Fibroblast of the aortic adventitia (primary cell): ENCODE measurements around the gene PHOX2A. TPM values are rescaled to one million over a fixed set of nuclear protein-coding genes. Genes with fewer than 3 reads are reported as not detected.

Source experiments
- DNase-seq: peaks from one replicate; pipeline ENCODE4 v3.0.0-alpha.2; 2010; ENCODE audit warnings: low read depth
- H3K4me3 ChIP-seq: 2 replicates; pipeline ENCODE4 v1.5.1; 2011; ENCODE audit warnings: low read depth, mild to moderate bottlenecking, control low read depth, low read length, moderate library complexity
- total RNA-seq: library from RNA; depleted of rRNA; stranded (reverse); fragments of >200 nt; gene quantifications from 2 replicates; pipeline ENCODE4 v1.2.3, GENCODE V29; 2012; ENCODE audit warnings: low replicate concordance
- TF ChIP-seq, protein P1 (sequence below): IDR thresholded peaks from 2 replicates; pipeline ENCODE4 v1.5.1; 2011; ENCODE audit warnings: mild to moderate bottlenecking, low read length, control low read depth, inconsistent platforms; ENCODE audit not compliant: insufficient read depth

PHOX2A gene
- total RNA-seq, 1 donor = not detected

DNA sequence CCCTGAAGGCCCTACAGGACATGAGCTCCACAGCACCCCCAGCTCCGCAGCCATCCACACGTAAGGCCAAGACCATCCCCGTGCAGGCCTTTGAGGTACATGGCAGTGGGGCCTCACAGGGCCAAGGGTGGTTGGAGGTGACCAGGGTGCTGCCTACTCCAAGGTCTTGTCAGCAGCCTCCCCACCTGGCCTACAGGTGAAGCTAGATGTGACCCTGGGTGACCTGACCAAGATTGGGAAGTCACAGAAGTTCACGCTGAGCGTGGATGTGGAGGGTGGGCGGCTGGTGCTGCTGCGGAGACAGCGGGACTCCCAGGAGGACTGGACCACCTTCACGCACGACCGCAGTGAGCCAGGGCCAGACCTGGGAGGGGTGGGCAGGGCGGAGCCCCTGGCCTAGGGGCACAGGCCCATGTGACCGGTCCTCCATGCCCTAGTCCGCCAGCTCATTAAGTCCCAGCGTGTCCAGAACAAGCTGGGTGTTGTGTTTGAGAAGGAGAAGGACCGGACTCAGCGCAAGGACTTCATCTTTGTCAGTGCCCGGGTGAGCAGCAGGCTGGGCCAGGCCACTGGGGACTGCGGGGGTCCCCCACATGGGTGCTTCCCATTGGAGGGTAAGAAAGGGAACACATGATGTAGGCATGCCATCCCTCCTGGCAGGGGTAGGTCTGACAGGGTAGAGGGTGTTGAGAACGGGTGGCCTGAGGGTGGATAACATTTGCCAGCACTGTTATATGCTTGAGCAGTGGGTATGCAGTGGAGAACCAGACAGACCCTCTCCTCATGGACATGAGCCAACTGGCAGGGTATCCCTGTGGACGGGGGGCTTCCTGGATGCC, 13.8 kb downstream of the PHOX2A start:
- DNase-seq = no peak
- no peak overlapping the region for H3K4me3 ChIP-seq
- TF ChIP-seq, protein P1, sequence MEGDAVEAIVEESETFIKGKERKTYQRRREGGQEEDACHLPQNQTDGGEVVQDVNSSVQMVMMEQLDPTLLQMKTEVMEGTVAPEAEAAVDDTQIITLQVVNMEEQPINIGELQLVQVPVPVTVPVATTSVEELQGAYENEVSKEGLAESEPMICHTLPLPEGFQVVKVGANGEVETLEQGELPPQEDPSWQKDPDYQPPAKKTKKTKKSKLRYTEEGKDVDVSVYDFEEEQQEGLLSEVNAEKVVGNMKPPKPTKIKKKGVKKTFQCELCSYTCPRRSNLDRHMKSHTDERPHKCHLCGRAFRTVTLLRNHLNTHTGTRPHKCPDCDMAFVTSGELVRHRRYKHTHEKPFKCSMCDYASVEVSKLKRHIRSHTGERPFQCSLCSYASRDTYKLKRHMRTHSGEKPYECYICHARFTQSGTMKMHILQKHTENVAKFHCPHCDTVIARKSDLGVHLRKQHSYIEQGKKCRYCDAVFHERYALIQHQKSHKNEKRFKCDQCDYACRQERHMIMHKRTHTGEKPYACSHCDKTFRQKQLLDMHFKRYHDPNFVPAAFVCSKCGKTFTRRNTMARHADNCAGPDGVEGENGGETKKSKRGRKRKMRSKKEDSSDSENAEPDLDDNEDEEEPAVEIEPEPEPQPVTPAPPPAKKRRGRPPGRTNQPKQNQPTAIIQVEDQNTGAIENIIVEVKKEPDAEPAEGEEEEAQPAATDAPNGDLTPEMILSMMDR = no peak

DNA sequence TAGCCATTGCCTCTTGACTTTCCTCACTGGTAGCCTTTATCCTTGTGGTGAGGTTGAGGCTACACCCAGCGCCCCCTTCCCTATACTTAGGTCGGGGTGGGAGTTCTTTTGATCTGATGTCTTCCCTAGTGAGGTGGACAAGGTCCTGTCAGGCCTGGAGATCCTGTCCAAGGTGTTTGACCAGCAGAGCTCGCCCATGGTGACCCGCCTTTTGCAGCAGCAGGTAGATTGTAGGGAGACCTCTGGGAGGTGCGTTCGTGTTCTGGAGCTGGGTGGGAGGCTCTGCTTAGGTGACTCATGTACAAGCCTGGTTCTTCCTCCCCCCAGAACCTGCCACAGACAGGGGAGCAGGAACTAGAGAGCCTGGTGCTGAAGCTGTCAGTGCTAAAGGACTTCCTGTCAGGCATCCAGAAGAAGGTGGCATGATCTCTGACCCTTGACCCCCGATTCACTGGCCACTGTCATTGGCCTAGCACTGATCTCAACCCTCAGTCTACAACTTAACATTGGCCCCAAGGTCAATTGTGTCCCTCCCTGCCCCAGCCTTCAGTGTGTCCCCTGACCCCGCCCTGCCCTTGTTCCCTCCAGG, 14.5 kb downstream of the PHOX2A start:
- DNase-seq = no peak
- H3K4me3 ChIP-seq = no peak overlapping the region
- TF ChIP-seq, protein P1 = no peak

DNA sequence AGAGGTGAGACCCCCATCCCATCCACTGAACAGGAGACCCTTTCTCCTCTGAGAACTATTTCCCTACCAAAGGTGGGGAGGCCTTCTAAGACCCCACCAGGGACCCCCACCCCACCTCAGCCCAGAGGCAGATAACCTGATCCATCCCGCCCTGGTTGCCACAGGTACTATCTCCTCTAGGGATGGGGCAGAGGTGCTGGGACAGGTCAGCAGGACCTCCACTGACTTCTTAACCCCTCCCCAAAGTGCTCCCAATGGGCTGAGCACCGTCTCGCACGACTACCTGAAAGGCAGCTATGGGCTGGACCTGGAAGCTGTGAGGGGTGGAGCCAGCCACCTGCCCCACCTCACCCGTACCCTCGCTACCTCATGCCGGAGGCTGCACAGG, 15.1 kb downstream of the PHOX2A start:
- no peak for DNase-seq
- TF ChIP-seq, protein P1 = no peak
- no peak overlapping the region for H3K4me3 ChIP-seq

DNA sequence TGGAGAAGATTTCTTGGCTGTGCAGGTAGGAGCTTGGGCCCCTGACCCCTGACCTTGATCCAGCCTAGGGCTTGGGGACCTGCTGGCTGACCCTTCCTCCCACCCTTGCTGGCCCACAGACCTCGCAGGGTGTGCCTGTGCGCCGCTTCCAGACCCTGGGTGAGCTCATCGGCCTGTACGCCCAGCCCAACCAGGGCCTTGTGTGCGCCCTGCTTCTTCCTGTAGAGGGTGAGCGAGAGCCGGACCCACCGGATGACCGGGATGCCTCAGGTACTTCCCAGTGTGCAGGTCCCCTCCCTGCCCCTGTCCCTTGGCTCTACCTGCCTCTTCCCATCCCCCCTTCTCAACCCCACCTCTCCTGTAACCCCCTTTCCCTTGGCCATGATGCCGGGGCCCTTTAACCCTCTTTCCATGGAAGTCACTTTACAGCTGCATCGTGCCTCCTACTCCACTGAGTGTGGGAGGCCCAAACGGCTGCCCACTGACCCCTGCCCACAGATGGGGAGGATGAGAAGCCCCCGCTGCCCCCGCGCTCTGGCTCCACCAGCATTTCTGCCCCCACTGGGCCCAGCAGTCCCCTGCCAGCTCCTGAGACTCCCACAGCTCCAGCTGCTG, 15.6 kb downstream of the PHOX2A start:
- TF ChIP-seq, protein P1 = peak; percentile 63
- peak; percentile 35 for DNase-seq
- no peak overlapping the region for H3K4me3 ChIP-seq

DNA sequence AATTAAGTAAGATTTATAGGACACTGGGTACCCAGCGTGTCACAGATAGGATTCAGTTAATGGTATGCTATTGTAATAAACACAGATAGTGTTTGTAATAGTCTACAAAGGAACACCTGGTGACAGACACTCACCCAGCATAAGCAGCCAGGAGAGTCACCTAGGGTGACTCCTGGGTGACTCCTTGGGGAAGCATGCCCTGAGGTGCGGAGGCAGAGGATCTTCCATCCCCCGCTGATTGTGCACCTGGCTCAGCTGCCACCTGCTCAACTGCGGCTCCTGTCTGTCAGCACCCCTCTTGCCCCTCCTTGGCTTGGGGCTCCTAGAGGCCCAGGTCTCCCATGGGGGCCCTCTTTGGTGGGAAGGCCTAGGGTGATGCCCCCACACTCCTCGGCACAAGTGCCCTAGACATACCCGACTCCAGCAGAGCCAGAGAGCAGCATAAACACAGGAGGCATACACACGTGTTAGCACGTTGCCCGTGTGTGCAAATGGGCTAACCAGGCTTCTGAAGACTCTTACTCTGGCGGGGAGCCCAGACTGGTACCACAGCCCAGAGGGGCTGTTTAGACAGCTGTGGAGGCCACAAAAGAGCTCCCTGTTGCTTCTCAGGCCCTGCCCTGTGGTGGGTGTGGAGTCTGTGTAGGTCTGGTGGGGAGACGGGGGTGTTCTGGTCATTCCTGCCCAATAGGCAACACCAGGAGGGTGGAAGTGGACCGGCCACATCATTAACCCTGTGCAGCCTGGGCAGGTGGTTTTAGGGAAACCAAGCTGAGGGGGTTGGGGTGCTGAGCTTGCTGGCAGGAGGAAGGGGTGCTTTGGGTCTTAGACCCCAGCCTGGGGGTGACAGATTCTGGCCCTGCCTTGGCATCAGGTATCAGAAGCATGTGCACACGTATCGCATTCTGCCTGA, 16.4 kb downstream of the PHOX2A start:
- DNase-seq = no peak
- no peak overlapping the region for H3K4me3 ChIP-seq
- TF ChIP-seq, protein P1 = no peak

- TF ChIP-seq, protein P1 = no peak
- H3K4me3 ChIP-seq = no peak overlapping the region
- DNase-seq = no peak
Measured at GRCh38 chr11:72226701-72227100, 17.3 kb downstream of the PHOX2A start.
